GM12878 (cell line): Measurements from ENCODE around the gene ZNF827. TPM values are rescaled to one million over a fixed set of nuclear protein-coding genes. Genes with fewer than 3 reads are reported as not detected.

Experiments
- ATAC-seq: fragments of 200-7000 bp; cut with Tn5 transposase; 3 replicates; pipeline ENCODE4 v1.9.1; 2020; ENCODE audit warnings: mild to moderate bottlenecking, moderate library complexity
- BruUV-seq: library from RNA; stranded (reverse); fragments of 400-500 nt; replicated peaks from 2 replicates; lab custom pipeline; 2021; lab: Mats Ljungman, UMichigan
- CTCF ChIA-PET: fragments of 300-600 bp; sonication (Branson Sonifier 250); formaldehyde crosslinking; extraction: SDS; loops from one replicate; lab custom pipeline; 2021; ENCODE audit warnings: inconsistent platforms; lab: Yijun Ruan, JAX
- POLR2A ChIA-PET: fragments of 350-600 bp; formaldehyde crosslinking; extraction: SDS; loops from one replicate; lab custom pipeline; 2021; ENCODE audit warnings: inconsistent platforms; lab: Charles Lee
- RAD21 ChIA-PET: fragments of 300-600 bp; sonication (Branson Sonifier 250); formaldehyde crosslinking; loops from one replicate; lab custom pipeline; 2023; ENCODE audit warnings: antibody characterized with exemption; ENCODE audit not compliant: unreplicated experiment; lab: Charles Lee
- SMC1A ChIA-PET: fragments of 300-600 bp; sonication (Branson Sonifier 250); formaldehyde crosslinking; loops from one replicate; lab custom pipeline; 2023; ENCODE audit not compliant: unreplicated experiment, uncharacterized antibody; lab: Charles Lee
- DNase-seq: peaks from one replicate; pipeline ENCODE4 v3.0.0-alpha.2; 2011; ENCODE audit warnings: low read depth, low spot score
- FAIRE-seq: peaks from 3 replicates; lab custom pipeline; 2011; peaks lifted over from hg19 to GRCh38; lab: Jason Lieb, UNC
- H2AFZ ChIP-seq: 2 replicates; pipeline ENCODE4 v1.6.0; 2011; ENCODE audit warnings: low read depth, low read length, control low read depth; ENCODE audit not compliant: control insufficient read depth
- H3K27ac ChIP-seq: 2 replicates; pipeline ENCODE4 v1.5.1; 2011; ENCODE audit warnings: control low read depth; ENCODE audit not compliant: control insufficient read depth, insufficient read depth
- H3K27me3 ChIP-seq, 2 experiments: replicated peaks in 1 of 2; 2 replicates each; pipeline versions ENCODE4 v1.6.0 to v1.6.1; 2011; ENCODE audit warnings: low read length in 1 of 2; ENCODE audit not compliant: control insufficient read depth in 2 of 2, insufficient read depth in 2 of 2
- H3K36me3 ChIP-seq, 2 experiments: 2 replicates each; pipeline ENCODE4 v1.5.1; 2011; ENCODE audit warnings: low read length in 1 of 2; ENCODE audit not compliant: control insufficient read depth in 2 of 2, insufficient read depth in 2 of 2
- H3K4me1 ChIP-seq: 2 replicates; pipeline ENCODE4 v1.6.1; 2011; ENCODE audit warnings: mild to moderate bottlenecking, low read length, moderate library complexity, mixed read lengths; ENCODE audit not compliant: control insufficient read depth, insufficient read depth
- H3K4me2 ChIP-seq: 2 replicates; pipeline ENCODE4 v1.6.0; 2011; ENCODE audit warnings: control low read depth; ENCODE audit not compliant: control insufficient read depth, insufficient read depth
- H3K4me3 ChIP-seq: fragments of 200-600 bp; sonication (generic); 2 replicates; pipeline ENCODE4 v1.5.1; 2016
- H3K79me2 ChIP-seq: 2 replicates; pipeline ENCODE4 v1.6.0; 2011; ENCODE audit warnings: low read length; ENCODE audit not compliant: control insufficient read depth, insufficient read depth
- H3K9ac ChIP-seq: 2 replicates; pipeline ENCODE4 v1.8.0; 2011; ENCODE audit warnings: low read length, control low read depth, mixed read lengths; ENCODE audit not compliant: control insufficient read depth, insufficient read depth
- H3K9me3 ChIP-seq: replicated peaks from 3 replicates; pipeline ENCODE4 v1.5.1; 2011; ENCODE audit warnings: mild to moderate bottlenecking, low read length; ENCODE audit not compliant: control insufficient read depth, insufficient read depth
- H4K20me1 ChIP-seq: 2 replicates; pipeline ENCODE4 v1.6.0; 2011; ENCODE audit not compliant: control insufficient read depth, insufficient read depth
- CTCF ChIP-seq, 3 experiments: IDR thresholded peaks in 2 of 3; conservative IDR thresholded peaks in 1 of 3; 2 replicates each; pipeline ENCODE4 v1.5.1; 2011; ENCODE audit warnings: low read depth in 3 of 3, low read length in 3 of 3, mild to moderate bottlenecking in 3 of 3, control low read depth in 2 of 3, moderate library complexity in 2 of 3, inconsistent platforms in 1 of 3, mixed read lengths in 1 of 3; ENCODE audit not compliant: control insufficient read depth in 2 of 3, insufficient read depth in 1 of 3; ENCODE audit errors: extremely low read depth in 1 of 3
- IRF3 ChIP-seq: fragments of 450-650 bp; IDR thresholded peaks from 2 replicates; pipeline ENCODE4 v1.6.1; 2014; ENCODE audit warnings: mild to moderate bottlenecking
- WGBS: methylation state at CpG from one replicate; pipeline ENCODE4 v1.1.6; 2016; ENCODE audit warnings: low lambda C conversion rate; ENCODE audit not compliant: insufficient replicate concordance, insufficient coverage; ENCODE audit errors: missing lambda C conversion rate; 5-methylcytosine and 5-hydroxymethylcytosine counted together
- in situ Hi-C: fragments of 300-500 bp; cut with MboI; formaldehyde crosslinking; loops from 9 replicates; pipeline ENCODE4 v1.14.3; 2018; ENCODE audit warnings: mixed read lengths
- intact Hi-C: fragments of 100-400 bp; cut with micrococcal nuclease; formaldehyde crosslinking; loops from one replicate; pipeline ENCODE4 v1.14.2; 2022; ENCODE audit not compliant: unreplicated experiment
- polyA plus RNA-seq, 11 experiments: library from polyadenylated mRNA; depleted of rRNA in 4 of 11; unstranded in 6 of 11; stranded (reverse) in 5 of 11; fragments of >200 nt; fragmentation: Nextera tagmentation in 4 of 11; fragmentation: Illumina TruSeq in 1 of 11; extraction: Ambion mirVana in 4 of 11; extraction: Trizol in 1 of 11; gene quantifications; 1 replicate in 1 of 11; 2 replicates in 10 of 11; pipeline versions ENCODE4 v1.2.1 to v1.2.3, GENCODE V29; 2011 to 2016; ENCODE audit warnings: inconsistent platforms in 2 of 11, missing spikeins in 2 of 11, low read depth in 1 of 11
- total RNA-seq, 4 experiments: library from RNA; depleted of rRNA in 3 of 4; stranded (reverse); fragments of >200 nt in 3 of 4; fragmentation: Illumina TruSeq in 1 of 4; extraction: Trizol in 1 of 4; gene quantifications; 2 replicates each; pipeline versions ENCODE4 v1.2.1 to v1.2.3, GENCODE V29; 2013 to 2021

The ZNF827 gene
- total and polyA plus RNA-seq, 10 of the 15 experiments (the other 5 are each of a cell fraction or from before 2014, with no cell fraction given): 3.8 to 31.5 (median 13.6) TPM

DNA sequence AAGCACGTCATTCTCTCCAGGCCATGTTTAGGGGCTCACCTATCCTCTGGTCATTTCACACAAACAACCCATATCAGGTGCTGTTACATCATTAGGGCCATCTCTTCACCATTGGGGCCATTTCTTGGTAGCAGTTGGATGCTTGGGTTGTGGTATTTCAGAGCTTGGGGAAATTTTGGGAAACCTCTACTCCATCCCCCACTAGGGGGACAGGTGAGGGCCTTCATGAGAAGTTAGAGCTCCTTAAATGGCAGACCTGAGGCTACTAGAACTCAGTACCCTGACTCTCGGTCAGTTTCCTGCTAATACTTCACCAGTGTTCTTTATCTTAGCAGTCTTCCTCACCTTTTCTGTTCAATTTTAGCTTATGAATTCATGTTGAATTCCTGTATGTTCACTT, 50.2 kb downstream of the ZNF827 start:
- H3K27ac ChIP-seq: no peak overlapping the region
- intact Hi-C loops: loop anchor here (5.0 kb wide), 1 partner anchor 49 kb away; the partner anchor contains the start of gene ZNF827
- H3K9me3 ChIP-seq: no peaks in the 10 kb centered on the region
- WGBS: 100% methylated on average over 2 of the region's 2 CpGs
- TF ChIP-seq IRF3 (no peak), CTCF (IDR thresholded peaks at IDR 0.05 in 2 of 3, conservative IDR thresholded peaks at IDR 0.05 in 1 of 3; ENCODE audit: control insufficient read depth in 2 of 3, extremely low read depth in 1 of 3, insufficient read depth in 1 of 3, low read depth in 3 of 3, low read length in 3 of 3) (peak in 1 of 3 experiments; percentile 11; a peak in 1 of 6 replicates)
- H3K27me3 ChIP-seq: no peaks in the 10 kb centered on the region
- SMC1A ChIA-PET: interaction anchor here (0.6 to 3.6 kb wide), 22 partner anchors 8 to 1332 kb away, joined by 3 to 20 read pairs (median 6); partner anchors contain the start of gene ZNF827
- no peak overlapping the region for H2AFZ ChIP-seq
- H4K20me1 ChIP-seq: peaks cover 5% of the 10 kb centered on the region; the same call in 1 of the 2 replicates
- H3K9ac ChIP-seq: no peak overlapping the region
- CTCF ChIA-PET: interaction anchor here (0.6 to 2.4 kb wide), 15 partner anchors 8 to 1220 kb away, joined by 3 to 6 read pairs (median 4); no protein-coding TSS in a partner anchor
- H3K36me3 ChIP-seq: peaks cover 16 to 42% of the 10 kb centered on the region in 2 experiments
- FAIRE-seq (peak; percentile 59), DNase-seq (no peak), ATAC-seq (peak; percentile 8; the same call in 2 of the 3 replicates)
- RAD21 ChIA-PET: interaction anchor here (0.6 to 2.8 kb wide), 6 partner anchors 31 to 272 kb away, joined by 3 to 10 read pairs (median 4); no protein-coding TSS in a partner anchor
- peaks cover 33% of the 10 kb centered on the region for H3K79me2 ChIP-seq
- no TSS peak for BruUV-seq
- H3K4me3 ChIP-seq: no peak overlapping the region
- no peak overlapping the region for H3K4me2 ChIP-seq
- peaks cover 30% of the 10 kb centered on the region for H3K4me1 ChIP-seq
- POLR2A ChIA-PET: interaction anchor here (0.7 to 2.8 kb wide), 6 partner anchors 9 to 271 kb away, joined by 3 to 10 read pairs (median 4); no protein-coding TSS in a partner anchor
- in situ Hi-C loops: no loop called here
